ENCODE measurements around the gene NR2F1. TPM values are rescaled to one million over a fixed set of nuclear protein-coding genes. Genes with fewer than 3 reads are reported as not detected.

NR2F1 gene
- total RNA-seq, 2 donors from 2014 or later = 2.7 to 2.9 TPM

DNA sequence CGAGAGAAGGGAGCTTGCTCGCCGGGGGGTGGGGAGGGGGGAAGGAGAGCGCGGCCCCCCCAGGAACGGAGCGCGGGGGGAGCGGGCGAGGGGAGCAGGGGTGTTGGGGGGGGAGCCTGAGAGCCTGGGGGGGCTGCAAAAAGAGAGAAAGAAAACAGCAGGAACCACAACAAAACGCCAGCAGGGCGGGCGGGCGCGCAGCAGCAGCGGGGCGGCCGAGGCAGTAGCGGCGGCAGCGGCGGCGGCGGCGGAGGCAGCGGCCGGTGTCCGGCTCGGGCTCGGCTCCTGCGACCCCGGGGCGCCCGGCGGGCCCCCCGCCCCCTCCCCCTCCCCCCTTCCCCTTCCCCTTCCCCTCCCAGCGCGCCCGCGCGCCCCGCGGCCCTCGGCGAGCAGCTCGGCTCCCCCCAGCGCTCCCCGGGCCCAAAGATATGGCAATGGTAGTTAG lies 1.6 kb downstream of the NR2F1 start:
- Histone ChIP-seq H3K9me3 (no peaks in the 10 kb centered on the region), H3K4me3 (peak overlapping the region; percentile 25), H3K4me1 (peaks cover 6% of the 10 kb centered on the region), H3K9ac (ENCODE audit: low read depth in 2 of 2, low read length in 2 of 2) (peak overlapping the region in 1 of 2 donors; percentile 24), H3K27ac (no peak overlapping the region), H3K36me3 (no peaks in the 10 kb centered on the region), H3K27me3 (peaks cover 58% of the 10 kb centered on the region)
- TF ChIP-seq, protein P1, sequence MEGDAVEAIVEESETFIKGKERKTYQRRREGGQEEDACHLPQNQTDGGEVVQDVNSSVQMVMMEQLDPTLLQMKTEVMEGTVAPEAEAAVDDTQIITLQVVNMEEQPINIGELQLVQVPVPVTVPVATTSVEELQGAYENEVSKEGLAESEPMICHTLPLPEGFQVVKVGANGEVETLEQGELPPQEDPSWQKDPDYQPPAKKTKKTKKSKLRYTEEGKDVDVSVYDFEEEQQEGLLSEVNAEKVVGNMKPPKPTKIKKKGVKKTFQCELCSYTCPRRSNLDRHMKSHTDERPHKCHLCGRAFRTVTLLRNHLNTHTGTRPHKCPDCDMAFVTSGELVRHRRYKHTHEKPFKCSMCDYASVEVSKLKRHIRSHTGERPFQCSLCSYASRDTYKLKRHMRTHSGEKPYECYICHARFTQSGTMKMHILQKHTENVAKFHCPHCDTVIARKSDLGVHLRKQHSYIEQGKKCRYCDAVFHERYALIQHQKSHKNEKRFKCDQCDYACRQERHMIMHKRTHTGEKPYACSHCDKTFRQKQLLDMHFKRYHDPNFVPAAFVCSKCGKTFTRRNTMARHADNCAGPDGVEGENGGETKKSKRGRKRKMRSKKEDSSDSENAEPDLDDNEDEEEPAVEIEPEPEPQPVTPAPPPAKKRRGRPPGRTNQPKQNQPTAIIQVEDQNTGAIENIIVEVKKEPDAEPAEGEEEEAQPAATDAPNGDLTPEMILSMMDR (IDR thresholded peaks at IDR 0.05) = no peak
- no peak for DNase-seq
- intact Hi-C loops (cut with DNase I) = loop anchor here (5.0 to 10.0 kb wide), 2 partner anchors 213 to 330 kb away; no protein-coding TSS in a partner anchor

DNA sequence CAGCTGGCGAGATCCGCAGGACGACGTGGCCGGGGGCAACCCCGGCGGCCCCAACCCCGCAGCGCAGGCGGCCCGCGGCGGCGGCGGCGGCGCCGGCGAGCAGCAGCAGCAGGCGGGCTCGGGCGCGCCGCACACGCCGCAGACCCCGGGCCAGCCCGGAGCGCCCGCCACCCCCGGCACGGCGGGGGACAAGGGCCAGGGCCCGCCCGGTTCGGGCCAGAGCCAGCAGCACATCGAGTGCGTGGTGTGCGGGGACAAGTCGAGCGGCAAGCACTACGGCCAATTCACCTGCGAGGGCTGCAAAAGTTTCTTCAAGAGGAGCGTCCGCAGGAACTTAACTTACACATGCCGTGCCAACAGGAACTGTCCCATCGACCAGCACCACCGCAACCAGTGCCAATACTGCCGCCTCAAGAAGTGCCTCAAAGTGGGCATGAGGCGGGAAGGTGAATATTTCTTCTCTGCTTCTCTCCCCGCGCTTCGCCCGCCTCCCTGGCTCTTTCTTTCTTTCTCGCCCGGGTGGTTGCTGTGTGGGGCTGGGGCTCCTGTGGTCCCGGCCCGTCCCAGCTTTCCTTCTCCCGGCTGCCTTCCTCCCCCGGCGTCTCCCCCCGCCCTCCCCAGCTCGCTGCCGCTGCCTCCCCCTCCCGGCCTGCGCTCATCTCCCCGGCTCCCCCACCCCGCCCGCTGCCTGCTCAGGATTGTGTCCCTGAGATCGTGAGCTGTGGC lies 2.2 kb downstream of the NR2F1 start:
- Histone ChIP-seq H3K36me3 (no peaks in the 10 kb centered on the region), H3K27ac (no peak overlapping the region), H3K27me3 (peaks cover 57% of the 10 kb centered on the region), H3K4me1 (peaks cover 3% of the 10 kb centered on the region), H3K9ac (ENCODE audit: low read depth in 2 of 2, low read length in 2 of 2) (peak overlapping the region in 1 of 2 donors; percentile 43), H3K4me3 (peak overlapping the region; percentile 28), H3K9me3 (no peaks in the 10 kb centered on the region)
- DNase-seq = no peak
- TF ChIP-seq, protein P1 (IDR thresholded peaks at IDR 0.05) = no peak
- intact Hi-C loops (cut with DNase I) = loop anchor here (10.0 kb wide), 1 partner anchor 330 kb away; no protein-coding TSS in a partner anchor

DNA sequence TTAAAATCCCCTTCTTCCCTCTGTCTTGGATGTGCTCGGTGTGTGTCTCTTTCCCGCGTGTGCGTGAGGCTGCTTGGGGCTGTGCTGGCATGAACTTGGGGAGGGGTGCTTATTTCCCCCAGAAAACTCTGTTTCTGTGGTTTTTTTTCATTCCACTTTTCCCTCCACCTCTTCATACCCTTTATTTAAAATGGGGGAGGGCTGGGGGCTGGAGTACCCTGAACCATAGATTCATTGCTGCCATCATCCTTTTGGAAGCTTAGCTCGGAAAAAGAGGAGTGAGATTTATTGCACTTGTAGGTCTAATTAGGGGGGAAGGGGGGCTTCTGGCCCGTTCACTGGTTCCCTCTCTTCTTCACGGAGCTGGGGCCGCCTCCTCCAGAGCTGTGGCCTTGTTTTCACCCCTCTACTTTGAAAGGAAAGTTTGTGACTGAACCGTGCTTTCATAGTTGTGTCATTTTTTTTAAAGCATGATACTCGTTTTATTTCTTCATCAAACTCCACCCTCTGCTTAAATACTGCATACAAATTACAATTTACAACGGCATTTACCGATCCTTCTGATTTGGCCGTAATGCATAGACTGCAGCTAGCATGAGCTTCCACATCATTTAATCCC lies 2.9 kb downstream of the NR2F1 start:
- DNase-seq = no peak
- H3K9ac ChIP-seq (ENCODE audit: low read depth in 2 of 2, low read length in 2 of 2) = peak overlapping the region; percentile 21 to 35
- H3K4me3 ChIP-seq = peak overlapping the region; percentile 28
- H3K9me3 ChIP-seq = no peaks in the 10 kb centered on the region
- H3K4me1 ChIP-seq = no peaks in the 10 kb centered on the region
- no peak overlapping the region for H3K27ac ChIP-seq
- TF ChIP-seq, protein P1 (IDR thresholded peaks at IDR 0.05) = no peak
- intact Hi-C loops (cut with DNase I) = loop anchor here (10.0 kb wide), 1 partner anchor 329 kb away; no protein-coding TSS in a partner anchor
- peaks cover 54% of the 10 kb centered on the region for H3K27me3 ChIP-seq
- H3K36me3 ChIP-seq = no peaks in the 10 kb centered on the region

DNA sequence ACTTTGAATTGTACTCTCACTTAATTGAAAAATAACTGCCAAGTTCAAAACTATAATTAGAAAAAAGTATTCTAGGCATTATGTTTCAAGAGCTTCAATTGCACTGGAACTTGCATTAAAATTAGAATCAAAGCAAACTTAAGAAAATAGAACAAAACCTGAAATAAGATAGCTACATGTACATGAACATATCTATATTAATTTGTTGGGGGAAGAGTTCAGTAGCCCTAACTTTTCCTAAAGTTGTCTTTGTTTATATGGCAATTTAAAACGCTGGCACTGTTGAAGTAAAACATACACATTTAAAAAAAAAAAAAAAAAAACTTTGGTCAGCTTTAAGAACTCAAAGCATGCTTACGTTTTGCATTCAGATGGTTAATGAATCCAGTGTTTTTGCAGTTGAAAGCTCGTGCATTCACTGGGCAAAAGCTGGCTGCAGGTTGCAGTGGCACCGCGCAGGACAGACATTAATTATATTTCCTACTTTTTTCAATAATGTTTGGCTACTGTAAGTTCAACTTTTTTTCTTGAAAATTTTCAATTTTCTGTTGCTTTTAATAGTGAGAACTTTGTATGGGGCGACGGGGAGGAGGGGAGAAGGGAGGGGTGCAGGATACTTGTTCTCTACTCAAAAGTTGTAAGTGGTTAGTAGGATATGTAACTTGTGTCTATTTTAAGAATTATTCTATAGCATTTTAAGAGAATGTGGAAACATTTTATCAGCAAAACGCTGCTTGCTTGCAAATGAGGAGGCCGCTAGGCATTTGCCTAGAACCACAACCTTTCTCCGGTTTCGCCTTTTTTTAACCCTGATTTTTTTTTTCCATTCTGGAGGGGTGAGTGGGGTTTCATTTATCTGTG lies 3.9 kb downstream of the NR2F1 start:
- H3K4me3 ChIP-seq = no peak overlapping the region
- TF ChIP-seq, protein P1 (IDR thresholded peaks at IDR 0.05) = no peak
- no peak for DNase-seq
- H3K27ac ChIP-seq = no peak overlapping the region
- H3K36me3 ChIP-seq = no peaks in the 10 kb centered on the region
- H3K27me3 ChIP-seq = peaks cover 52% of the 10 kb centered on the region
- H3K9ac ChIP-seq (ENCODE audit: low read depth in 2 of 2, low read length in 2 of 2) = no peak overlapping the region
- no peaks in the 10 kb centered on the region for H3K9me3 ChIP-seq
- intact Hi-C loops (cut with DNase I) = loop anchor here (10.0 kb wide), 1 partner anchor 328 kb away; no protein-coding TSS in a partner anchor
- no peaks in the 10 kb centered on the region for H3K4me1 ChIP-seq
